ENCODE measurements around the gene EVX1.

The EVX1 gene

GRCh38 chr7:27205325-27206280 lies 37.0 kb upstream of the EVX1 start:
- DNase-seq: no peak

DNA sequence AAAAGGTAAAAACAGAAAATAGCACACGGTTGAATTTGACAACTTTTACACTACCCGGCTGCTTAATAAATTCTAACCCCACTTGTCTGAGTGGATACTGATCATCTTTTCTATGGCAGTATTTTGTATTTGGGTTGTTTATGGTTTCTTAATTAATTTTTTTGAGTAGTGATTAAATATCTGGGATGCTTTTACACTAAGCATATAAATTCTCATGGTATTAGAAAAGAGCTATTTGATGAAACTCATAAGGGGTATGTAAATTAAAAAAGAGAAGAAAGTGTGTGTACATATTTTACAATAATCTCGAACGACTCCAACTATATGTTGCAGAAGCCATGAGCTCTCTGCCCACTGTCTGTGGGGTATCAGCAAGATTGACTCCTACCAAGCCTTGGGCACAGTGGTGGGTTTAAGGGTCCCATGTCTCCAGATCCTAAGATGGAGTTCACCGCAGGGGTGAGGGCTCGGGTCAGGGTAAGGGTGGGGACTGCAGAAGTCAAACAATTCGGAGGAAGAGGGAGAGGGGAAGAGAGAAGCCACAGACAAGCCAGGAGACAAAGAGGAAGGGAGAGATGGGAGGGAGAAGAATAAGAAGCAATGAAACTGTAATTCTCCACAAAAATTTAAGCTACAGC lies 35.1 kb upstream of the EVX1 start:
- no peak for DNase-seq

GRCh38 chr7:27208998-27209397 lies 33.6 kb upstream of the EVX1 start:
- DNase-seq: no peak

- DNase-seq: no peak
These were observed 32.6 kb upstream of the EVX1 start for GRCh38 chr7:27209933-27210440.

DNA sequence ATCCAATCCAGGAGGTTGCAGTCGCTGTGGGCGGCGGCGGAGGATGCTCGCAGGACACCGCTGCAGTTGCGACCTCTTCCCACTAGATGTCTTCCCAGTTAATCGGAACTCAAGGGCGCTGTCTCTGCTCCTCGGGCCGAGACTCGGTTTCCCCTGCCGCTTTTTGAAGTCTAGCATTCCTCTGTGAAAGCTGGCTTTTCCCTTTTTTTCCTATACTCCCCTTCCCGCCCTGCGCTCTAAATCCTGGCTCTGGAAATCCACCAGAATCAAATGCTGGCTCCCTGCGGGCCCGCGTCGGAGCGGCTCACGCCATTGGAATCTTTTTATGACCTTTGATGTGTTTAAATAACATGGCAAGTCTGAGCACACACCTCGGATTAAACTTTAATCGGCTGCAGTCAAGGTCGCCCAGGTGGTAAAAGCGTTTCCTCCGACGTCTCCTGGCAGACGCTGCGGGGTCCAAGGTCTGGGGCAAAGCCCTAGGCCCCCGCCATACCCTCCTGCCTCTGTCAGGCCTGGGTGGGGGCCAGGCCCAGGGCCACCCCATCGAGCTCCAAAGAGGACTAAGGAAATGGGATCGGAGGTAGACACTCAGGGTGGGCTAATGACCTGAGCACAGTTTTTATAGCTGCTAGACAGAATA lies 32.0 kb upstream of the EVX1 start:
- DNase-seq: peak; percentile 26 to 66

DNA sequence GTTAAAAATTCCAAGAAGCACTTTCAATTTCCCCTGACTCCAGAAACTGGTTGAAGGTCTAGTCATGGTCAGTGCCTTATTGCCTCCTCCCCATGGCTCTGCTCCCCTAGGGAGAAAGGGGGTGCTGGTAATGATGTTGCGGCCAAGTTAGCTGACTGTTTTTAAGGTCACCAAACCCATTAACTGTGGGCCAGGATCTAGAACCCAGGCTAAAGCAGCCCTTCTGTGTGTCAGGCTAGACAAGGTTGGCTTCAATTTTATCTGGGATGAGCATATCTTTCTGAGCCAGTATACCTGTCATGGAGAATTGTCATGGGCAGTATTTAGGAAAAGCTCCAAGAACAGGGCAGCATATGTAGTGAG lies 31.5 kb upstream of the EVX1 start:
- no peak for DNase-seq

DNA sequence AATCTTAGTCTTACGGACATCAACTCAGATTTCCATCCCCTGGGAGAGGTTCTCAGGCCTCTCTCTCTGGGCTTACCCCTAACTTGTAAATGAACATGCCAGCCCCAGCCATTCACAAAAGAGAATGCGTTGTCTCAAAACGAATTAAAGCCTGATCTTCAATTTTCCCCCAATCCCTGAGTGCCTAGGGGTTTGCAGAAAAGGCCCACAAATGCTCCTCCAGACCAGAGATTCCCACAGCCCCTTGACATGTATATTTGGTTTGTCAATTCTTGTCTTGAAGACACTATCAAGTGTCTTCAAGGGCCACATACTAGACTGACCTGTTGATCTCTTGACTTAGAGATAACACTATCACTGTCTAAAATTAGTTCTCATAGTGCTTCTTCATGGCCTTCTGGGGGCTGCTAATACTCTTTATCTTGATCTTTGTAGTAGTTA lies 30.8 kb upstream of the EVX1 start:
- DNase-seq: no peak

DNA sequence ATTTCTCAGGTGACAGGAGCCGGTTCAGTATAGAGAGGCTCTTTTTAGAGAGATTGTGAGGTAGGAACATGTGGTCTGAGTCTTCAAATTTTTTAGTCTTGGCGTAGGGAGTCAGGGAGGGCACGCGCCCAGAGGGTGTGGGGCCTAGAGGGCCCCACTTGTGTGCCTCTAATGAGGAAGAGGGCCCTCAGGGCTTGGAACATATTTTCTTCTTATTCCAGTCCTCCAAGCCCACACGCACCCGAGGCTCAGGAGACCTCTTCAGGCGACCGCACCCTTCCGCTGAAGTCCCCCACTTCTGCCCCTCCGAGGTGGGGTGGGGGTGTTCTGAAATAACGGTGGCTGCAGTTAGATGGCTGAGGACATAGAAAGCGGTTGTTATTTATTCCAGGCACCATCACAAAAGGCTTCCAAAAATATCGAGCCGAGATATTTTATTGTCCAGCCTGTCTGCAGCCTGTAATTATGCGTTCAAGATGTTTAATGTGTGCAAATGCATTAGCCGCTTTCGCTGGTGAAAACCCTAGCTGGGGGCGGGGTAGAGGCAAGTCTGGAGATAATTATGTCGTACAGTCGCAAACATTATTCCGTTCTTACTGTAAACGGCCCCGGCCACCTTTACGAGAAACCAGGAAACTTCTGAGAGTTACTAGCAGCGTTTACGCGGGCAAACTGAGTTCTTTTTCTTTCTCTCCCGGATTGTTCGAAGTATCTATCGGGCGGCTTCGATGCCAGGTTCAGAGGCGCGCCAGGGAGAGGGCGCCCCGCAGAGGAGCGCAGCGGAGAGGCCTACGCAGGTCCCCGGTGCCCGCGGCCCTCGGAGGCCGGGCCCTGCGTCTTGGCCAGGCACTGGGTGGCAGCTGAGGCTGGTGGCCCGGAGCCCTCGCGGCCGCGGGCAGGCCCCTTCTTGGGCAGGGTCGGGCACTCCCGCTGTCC lies 29.8 kb upstream of the EVX1 start:
- no peak for DNase-seq

DNA sequence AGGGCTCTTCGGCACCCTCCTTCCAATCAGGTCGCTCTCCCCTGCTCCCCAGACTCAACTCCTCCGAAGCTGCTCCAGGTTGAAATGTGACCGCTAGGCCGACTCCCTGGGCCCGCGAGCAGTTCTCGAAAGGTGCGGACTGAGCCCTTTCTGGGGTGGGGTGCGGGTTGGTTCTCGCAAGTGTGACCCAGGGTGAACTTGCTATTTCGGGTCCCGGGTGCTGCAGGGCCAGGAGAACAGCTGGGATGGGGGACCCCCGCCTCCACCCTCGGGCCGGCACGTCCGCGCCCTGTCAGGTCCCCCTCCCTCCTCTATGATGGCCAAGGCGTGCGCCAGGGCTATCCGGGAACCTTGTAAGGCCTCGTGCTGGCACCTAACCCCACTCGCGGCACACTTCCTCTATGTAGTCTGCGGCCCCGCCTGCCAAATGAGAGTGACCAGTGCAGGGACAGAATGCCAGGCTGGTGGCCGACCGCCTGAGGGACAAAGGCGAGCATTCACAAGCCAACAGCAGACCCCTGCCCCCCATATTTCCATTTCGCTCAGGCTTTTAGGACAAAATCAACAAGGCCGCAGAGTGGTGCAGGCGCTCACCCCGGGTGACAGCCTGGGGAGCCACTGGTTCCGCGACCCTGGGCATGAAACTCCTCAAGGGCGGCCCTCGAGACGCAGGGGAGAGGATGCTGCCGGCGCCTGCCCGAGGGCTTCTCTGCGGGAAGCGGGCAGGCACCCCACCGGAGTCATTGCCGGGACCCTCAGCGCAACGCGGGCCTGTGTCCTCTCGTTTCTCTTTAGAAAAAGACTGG lies 29.0 kb upstream of the EVX1 start:
- no peak for DNase-seq

- no peak for DNase-seq
These were observed 28.2 kb upstream of the EVX1 start for GRCh38 chr7:27214239-27214950.

DNA sequence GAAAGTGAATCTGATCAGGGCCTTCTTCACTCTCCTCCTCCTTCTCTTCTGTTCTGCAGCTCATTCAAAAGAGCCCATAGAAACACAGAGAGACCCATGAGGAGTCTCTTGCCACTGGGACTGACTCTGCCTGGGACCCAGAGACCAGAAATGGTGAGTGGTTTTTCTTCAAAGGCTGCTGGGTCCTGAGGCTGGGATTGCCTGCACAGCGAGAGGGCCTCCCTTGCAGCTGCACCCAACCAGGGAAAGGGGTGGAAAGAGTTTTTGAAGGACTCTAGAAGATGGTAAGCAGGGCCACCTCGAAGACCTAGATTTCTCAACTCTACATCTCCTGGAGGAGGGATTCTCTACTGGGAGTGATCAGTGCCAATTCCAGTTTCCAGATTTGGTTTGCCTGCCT lies 27.2 kb upstream of the EVX1 start:
- DNase-seq: no peak

DNA sequence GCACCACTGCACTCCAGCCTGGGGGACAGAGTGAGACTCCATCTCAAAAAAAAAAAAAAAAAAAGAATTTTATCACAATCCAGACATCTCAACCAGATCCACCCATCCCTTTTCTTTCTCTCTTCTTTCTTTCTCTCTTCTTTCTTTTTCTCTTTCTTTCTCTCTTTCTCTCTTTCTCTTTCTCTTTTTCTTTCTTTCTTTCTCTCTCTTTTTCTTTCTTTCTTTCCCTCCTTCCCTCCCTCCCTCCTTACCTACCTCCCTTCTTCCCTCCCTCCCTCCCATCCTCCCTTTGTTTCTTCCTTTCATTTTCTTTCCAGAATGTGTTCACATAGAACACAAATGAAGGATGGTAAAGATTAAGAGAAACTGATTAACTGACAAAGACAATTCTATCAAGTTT lies 24.7 kb upstream of the EVX1 start:
- DNase-seq: no peak

- no peak for DNase-seq
These were observed 22.8 kb upstream of the EVX1 start for GRCh38 chr7:27219821-27220220.

GRCh38 chr7:27220440-27220955 lies 22.1 kb upstream of the EVX1 start:
- no peak for DNase-seq

GRCh38 chr7:27221201-27221797 lies 21.3 kb upstream of the EVX1 start:
- no peak for DNase-seq

DNA sequence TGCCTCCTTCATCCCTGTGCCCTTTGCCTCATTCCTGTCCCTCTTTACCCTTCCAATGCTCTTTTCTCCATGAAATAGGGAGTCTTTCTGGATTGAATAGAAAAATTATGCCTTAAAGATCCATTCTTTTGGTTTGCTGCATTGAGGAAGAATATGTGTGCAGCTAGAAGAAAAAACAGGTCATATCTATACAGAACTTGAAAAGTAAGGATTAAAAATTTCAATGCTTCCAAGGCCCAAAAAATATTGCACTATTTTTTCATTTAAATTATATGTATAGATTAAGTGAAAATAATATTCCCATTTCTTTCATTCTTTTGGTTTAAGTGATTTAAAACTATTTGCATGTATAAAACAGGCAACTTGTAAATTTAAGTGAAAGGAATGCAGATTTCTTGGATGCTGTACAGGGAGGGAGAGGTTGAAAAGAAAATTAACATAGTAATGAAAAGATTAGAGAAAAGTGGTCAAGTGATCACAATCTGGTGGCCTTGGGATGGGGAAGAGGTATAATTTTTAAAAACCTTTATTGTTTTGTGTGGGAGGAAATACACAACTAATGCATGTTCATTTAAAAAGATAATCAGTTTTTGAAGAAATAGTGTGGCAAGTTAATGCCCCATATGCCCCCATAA lies 18.5 kb upstream of the EVX1 start:
- DNase-seq: no peak

GRCh38 chr7:27224983-27225934 lies 17.3 kb upstream of the EVX1 start:
- no peak for DNase-seq

- DNase-seq: no peak
These were observed 13.2 kb upstream of the EVX1 start for GRCh38 chr7:27229448-27229847.

Data from inflammatory macrophage treated with lipopolysaccharide for 1 hour (primary cell).